ENCODE measurements around the gene TUT7.

The TUT7 gene

DNA sequence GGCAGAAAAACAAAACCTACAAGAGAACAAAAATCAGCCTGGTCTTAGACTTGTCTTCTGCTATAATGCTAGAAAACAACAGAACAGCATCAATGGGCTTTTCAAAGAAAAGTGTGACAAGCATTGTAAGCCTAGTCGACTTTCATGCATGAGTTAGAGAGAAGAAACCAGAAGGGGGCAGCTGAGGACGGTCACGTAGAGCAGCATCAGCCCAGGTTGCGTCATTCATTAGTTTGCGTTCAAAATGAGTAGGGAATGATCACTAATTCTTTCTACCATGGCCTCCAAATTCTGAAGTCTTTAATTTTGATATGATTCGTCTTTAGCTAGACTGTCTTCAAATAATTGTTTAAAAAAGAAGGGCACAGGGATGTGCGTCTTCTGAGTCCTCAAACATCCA is 67.2 kb downstream of the TUT7 start:
- DNase-seq (ENCODE audit: low read depth), result peak; percentile 55
- H3K4me3 ChIP-seq (ENCODE audit: low read depth, low read length), result no peak overlapping the region
- TF ChIP-seq, protein P1, sequence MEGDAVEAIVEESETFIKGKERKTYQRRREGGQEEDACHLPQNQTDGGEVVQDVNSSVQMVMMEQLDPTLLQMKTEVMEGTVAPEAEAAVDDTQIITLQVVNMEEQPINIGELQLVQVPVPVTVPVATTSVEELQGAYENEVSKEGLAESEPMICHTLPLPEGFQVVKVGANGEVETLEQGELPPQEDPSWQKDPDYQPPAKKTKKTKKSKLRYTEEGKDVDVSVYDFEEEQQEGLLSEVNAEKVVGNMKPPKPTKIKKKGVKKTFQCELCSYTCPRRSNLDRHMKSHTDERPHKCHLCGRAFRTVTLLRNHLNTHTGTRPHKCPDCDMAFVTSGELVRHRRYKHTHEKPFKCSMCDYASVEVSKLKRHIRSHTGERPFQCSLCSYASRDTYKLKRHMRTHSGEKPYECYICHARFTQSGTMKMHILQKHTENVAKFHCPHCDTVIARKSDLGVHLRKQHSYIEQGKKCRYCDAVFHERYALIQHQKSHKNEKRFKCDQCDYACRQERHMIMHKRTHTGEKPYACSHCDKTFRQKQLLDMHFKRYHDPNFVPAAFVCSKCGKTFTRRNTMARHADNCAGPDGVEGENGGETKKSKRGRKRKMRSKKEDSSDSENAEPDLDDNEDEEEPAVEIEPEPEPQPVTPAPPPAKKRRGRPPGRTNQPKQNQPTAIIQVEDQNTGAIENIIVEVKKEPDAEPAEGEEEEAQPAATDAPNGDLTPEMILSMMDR (IDR thresholded peaks at IDR 0.05; ENCODE audit: insufficient read depth, low read depth, low read length, missing control alignments), result peak; percentile 37

DNA sequence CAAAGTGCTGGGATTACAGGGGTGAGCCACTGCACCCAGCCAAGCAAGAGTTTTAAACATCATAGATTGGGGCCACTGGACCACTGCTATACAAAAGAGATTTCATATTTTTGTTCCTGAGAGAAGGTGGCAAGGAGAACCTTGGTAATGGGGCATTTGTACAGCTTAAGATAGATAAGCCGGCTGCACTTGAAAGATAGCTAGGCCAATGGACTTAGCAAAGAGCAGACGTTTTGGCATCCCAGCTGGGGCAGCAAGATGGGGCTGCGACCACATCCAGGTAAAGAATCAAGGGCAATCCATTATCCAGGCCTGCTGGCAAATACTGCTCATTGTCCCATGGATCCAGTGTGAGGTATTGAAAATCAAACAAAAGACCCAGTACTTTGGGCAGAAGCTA is 67.9 kb downstream of the TUT7 start:
- no peak for DNase-seq (ENCODE audit: low read depth)
- no peak overlapping the region for H3K4me3 ChIP-seq (ENCODE audit: low read depth, low read length)
- TF ChIP-seq, protein P1 (IDR thresholded peaks at IDR 0.05; ENCODE audit: insufficient read depth, low read depth, low read length, missing control alignments), result no peak

DNA sequence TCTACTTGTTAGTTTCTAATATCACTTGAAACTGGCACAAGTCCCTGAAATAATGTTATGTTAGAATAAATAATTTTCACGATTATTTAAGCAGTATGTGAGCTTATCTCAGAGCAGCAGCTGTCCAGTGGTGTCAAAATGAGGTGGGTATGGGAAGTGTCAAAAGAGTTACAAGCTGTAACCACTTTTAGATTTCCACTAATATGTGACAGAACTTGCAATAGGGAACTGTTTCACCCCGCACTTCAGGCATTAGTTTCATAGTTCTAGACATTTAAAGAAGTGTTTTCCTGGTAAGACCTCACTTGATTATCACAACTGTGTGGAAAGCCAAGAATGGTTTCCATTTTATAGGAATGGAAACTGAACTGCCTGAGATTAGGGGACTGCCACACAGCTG is 68.9 kb downstream of the TUT7 start:
- H3K4me3 ChIP-seq (ENCODE audit: low read depth, low read length), result no peak overlapping the region
- TF ChIP-seq, protein P1 (IDR thresholded peaks at IDR 0.05; ENCODE audit: insufficient read depth, low read depth, low read length, missing control alignments), result no peak
- no peak for DNase-seq (ENCODE audit: low read depth)

DNA sequence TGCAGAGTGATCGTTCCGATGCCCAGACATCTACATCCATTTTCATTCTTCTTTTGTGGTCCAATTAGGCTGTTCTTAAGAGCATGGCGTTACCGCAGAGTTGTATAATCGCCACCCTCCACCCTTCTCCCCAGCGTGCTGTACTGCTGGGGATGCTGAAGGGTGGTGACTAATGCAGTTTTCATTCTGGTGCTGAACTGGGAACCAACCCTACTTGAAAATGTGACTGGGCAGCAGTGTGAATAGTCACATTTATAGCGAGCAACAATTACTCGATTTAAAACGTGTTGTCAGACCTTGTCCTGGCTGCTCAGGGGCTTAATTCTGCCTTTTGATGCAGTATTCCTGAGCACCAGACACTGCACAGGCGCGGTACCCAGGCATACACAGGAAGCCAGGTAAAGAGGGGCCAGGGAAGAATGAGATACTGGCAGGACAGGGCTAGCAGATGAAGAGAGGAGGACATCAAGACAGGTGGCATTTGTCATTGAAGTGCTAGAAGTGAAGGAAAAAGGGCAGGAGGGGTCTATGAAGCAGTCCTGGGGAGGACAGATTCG is 71.2 kb downstream of the TUT7 start:
- no peak for DNase-seq (ENCODE audit: low read depth)
- peak overlapping the region; percentile 65 for H3K4me3 ChIP-seq (ENCODE audit: low read depth, low read length)
- TF ChIP-seq, protein P1 (IDR thresholded peaks at IDR 0.05; ENCODE audit: insufficient read depth, low read depth, low read length, missing control alignments), result no peak

DNA sequence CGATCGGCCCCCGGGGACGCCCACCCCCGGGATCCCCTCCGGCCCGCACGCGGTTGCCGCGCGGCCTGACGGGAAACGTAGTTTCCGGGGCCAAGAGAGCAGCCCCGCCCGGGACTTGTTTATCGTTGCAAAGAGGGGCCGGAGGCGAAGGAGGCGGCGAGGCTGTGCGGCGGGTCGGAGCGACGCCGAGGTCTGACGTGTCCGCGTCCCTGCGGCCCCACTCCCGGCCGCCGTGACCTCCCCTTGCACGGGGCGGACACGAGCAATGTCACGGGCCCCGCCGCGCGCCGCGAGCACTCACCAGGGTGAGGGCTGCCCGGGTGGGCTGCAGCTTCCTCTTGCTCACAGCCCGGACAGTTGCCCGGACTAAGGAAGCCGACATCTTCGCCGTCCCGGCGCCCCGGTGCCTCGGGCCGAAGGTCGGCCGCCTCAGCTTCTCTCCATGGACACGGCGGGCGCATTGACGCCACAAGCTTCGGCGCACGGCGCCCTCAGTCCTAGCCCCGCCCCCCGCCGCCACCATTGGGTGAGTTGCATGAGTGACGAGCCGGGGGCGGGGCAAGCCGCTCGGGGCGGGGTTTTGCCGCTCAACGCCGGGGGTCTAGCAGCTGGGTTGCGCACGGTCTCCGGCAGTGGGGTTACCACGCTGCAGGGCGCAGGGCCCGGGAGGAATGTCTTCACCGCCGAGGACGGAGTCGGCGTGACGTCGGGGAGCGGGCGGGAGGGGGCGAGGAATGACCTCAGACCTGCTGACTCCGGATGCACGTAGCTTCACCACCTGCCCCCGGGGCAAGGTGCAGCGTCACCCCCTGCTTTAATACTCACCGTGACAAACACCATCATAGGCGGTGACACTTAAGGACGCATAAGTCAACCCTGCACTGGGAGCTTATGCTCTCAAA is 71.9 kb downstream of the TUT7 start, which contains the start of gene ISCA1:
ISCA1 (minus strand) TSS at position 462 of the 902 bp plus-strand sequence; CDS start at position 382, 80 bp downstream.
- peak within 1 kb of the TSS; percentile 65 for H3K4me3 ChIP-seq (ENCODE audit: low read depth, low read length)
- TF ChIP-seq, protein P1 (IDR thresholded peaks at IDR 0.05; ENCODE audit: insufficient read depth, low read depth, low read length, missing control alignments), result no peak
- peak; percentile 94 for DNase-seq (ENCODE audit: low read depth)

DNA sequence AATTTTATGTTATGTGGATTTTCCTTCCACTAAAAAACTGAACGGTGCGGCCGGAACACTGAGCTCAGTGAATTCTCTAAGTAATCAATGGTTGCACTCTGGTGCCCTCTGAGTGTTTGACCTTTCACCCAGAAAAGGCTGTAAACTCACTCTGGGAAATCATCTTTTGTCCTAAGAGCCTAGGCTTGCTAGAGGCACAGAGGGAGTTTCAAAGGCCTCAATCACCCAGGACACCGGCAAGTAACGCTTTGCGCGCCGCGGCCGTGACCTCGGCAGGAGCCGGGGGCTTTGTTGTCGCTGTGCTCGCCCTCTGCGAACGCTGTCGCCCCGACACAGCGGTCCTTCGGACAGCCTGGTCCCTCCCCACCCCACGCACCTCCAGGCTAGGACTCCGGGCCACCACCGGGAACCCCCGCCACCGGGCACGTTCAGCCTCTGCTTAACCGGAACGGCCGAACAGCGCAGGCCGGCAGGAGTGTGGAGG is 72.6 kb downstream of the TUT7 start:
- DNase-seq (ENCODE audit: low read depth), result no peak
- TF ChIP-seq, protein P1 (IDR thresholded peaks at IDR 0.05; ENCODE audit: insufficient read depth, low read depth, low read length, missing control alignments), result no peak

More for the DNA sequence above, 72.6 kb downstream of the TUT7 start:
- H3K4me3 ChIP-seq (ENCODE audit: low read depth, low read length), result peak overlapping the region; percentile 65

All from GM12865 (cell line).